NCI-H128 (cell line): Measurements from ENCODE around the gene ACTL8.
A peak's percentile ranks its signal among the peaks of the same experiment; 100 is the strongest.

Experiments
- DNase-seq: peaks from one replicate; lab custom pipeline; 2025; ENCODE audit not compliant: unreplicated experiment; lab: John Stamatoyannopoulos, UW

Gene ACTL8

DNA sequence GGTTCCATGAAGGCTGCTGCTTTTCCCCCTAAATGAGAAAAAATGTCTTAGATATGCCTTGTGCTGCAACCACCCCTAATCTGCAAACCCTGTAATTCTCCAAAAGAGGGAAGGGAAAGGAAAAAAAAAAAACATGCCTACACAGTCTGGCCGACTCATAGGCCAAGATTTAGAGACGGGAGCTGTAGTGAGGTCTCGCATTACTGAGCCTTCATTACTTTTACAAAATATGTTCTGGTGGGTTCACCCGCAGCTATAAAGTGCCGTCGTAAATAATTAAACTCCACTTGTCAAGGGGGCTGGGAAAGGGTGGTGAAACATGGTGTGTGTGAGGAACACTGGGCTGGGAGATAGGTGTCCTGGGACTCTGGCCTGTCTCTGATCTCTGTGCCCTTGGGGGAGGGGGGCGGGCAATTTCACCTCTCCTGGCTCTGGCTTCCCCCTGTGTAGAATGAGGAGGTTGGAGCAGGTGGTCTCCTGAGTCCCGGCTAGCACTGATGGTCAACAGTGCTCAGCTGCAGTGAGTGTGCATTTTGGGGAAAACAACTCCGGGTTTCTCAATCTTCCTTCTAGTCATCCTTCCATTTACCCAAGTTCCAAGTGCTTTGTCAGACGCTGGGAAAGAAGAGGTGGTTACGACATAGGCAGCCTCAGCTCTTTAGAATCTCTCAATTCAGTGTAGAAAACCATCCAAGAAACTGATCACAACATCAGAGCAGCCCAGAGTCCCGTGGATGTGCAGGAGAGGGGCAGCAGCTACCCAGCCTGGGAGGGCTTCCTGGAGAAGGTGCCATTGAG is 82.3 kb downstream of the ACTL8 start:
- no peak for DNase-seq

DNA sequence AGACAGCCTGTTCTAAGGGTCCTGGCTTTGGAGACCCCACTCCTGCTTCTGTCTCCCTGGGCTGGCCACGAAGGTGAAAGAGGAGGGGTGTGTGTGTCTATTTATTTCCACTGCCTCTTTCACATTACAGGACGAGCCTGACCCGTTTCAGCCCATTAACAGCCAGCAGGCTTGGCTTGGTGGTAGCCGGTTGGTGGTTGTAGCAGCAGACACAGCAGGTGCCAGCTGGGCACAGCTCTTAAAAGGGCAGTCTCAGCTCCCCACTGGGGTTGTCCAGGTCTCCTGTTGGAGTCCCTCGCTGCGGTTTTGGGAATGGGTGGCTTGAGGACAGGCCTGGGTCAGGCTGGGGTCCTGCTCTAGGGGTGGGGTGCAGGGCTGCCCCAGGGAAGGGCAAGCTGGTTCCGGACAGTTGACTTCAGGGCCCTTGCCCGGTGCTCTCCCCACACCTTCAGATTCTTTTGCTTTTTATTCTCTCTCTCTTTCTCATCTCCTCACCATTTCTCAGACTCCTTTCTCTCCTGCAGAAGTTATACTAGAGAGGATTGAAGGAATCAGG is 84.6 kb downstream of the ACTL8 start:
- DNase-seq: no peak

DNA sequence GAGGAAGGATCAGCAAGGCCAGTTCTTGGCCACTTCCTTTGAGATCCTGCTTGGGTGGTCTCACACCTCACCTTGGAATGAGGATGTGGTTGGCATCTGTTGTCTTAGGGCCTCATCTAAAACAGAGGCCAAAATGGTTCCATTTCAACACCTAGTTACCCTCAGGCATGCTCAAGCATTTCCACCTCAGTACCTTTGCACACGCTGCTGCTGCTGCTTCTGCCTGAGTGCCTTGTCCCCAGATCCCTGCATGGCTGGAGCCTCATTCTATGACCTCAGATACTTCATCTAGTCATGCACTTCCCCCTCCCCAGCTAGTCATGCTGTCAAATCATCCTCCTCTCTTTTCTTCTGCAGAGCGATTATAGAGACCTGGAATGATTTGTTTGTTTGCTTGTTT is 86.8 kb downstream of the ACTL8 start:
- no peak for DNase-seq

DNA sequence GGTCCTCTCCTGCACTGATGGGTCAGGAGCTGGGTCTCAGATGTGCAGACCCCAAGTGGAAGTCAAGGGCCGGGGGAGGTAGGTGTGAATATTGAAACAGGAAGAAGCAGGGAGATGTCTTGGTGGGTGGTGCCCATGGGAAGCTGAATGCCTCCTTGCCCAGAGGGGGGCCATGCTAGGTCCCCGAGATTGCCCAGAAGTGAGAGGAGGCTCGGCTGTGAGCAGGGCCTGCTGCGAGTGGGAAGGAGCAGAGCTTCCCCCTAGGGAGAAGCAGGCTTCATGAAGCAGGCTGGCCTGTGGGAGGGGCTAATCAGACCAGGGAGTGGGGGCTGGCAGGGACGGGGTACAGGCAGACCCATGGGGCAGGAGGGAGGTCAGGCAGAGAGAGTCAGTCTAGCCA is 87.6 kb downstream of the ACTL8 start:
- no peak for DNase-seq

DNA sequence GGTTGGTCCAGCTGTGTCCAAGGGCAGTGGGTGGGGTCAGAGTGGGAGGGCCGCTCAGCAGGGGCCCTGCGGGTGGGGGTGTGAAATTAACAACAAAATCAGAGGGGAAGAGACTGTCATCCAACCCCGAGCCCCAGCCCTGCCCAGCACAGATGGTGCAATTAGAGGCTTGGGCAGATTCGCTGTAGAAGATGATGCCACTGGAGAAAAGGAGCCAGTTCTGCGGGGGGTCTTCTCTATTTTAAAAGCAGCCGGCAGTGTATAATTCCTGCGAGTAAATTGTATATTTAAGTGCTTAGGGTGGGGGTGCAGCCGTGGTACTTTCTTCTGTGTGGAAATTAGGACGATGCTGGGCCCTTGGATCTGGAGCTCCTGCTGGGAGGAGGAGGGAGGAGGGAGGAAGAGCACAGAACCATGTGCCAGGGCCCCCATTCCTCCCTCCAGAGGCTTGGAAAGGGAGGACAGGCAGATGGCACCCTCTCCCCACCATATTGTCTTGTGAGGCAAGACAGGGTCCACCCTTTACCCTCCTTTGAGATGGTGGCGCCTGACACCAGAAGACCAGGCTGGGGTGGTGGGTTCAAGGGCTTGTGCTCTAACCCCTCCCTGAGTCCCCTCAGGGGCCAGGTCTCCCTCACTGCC is 89.2 kb downstream of the ACTL8 start:
- DNase-seq: no peak

DNA sequence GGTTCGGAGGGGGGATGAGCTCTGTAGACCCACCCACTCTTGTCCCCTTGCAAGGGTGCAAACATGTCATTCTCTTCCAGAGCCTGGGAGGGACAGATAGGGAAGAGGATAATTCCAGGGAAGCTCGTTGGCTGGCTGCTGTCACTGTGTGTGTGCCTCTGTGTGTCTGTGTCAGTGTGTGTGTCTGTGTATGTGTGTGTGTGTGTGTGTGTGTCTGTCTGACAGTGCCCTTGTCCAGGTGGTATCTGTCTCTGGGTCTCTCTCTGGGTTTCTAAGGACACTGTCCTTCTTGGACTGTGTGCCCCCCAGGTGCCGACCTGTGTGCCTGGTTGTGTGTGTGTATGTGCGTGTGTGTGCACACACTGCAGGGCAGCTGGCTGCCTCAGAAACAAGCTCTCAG is 90.5 kb downstream of the ACTL8 start:
- no peak for DNase-seq

DNA sequence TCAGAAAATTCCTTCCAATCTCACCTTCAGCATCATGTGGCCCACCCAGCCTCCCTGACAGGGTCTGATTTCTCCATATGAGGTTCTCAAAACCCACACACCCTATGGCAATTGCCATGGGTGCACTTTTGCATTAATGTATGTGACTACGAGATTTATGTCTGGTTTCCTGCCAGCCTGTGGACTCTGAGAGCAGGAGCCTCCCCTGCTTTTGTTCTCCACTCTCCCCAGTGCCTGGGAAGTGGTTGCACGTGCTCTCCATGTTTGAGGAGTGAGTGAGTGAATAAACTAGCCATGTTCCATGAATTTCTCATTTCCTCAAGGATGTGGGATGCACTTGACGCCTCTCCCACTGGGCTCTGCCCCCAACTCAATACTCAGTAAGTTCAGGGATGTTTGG is 91.2 kb downstream of the ACTL8 start:
- DNase-seq: no peak

DNA sequence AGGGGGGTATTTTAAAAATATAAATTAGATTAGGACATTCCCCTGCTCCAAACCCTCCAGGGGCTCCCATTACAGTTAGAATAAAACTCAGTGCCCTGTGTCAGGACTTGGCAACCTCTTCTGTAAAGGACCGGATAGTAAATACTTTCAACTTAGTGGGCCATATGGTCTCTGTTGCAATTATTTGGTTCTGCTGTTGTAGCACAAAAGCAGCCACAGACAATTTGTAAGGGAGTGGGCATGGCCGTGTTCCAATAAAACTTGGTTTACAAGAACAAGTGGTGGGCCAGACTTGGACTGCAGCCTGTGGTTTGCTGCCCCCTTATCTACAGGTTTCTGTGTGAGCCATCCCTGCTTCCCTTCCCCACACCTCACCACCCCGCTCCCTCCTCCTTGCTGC is 92.0 kb downstream of the ACTL8 start:
- no peak for DNase-seq

DNA sequence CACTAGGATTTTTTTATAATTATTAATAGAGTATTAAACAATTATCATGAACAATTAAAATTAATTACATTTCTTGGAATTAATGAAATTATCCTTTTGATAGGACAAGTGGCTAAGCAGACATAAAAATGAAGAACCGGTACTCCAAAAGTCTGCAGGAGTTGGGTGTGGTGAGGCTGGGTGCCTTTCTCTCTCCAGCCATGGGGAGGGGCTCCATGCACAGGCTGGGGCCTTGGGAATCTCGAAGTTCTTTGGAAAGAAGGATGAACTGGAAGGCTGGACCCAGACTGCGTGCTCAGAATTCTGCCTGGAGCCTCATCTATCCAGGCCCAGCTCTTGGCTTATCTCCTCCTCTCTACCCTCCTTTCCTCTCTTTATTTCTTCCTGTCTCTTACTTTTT is 94.1 kb downstream of the ACTL8 start:
- no peak for DNase-seq

DNA sequence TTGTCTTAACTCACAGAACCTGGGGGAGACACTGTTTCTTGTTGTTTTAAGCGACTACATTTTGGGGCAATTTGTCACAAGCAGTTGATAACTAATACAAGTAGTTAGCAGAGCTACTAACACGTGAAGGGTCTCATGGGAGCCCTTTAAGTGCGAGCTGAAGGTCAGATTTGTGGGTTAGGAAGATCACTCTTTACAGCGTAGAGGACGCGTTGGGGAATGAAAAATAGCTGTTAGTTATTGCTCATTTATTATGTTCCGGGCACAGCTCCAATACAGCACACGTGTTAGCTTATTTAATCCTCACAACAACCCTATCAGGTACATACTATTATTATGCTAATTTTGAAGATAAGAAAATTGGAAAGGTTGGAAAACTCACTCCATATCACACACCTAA is 95.9 kb downstream of the ACTL8 start:
- DNase-seq: no peak

DNA sequence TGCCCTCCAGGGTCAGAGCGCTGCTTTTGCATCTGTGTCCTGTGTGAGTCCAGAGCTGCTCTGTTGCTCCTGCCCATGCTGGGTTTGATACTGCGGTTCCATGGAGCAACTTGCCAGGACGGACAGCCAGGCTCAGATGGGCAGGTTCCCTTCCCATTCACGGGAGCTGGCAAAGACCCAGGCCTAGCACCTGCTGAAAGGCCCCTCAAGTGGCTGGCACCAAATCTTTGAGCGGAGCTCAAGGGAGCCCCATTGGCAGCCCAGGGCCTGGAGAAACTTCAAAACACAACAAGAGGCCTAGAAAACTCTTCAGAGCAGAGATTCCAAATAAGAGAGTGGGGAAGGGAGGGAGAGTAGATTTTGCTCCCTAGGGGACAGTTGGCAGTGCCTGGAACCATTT is 97.2 kb downstream of the ACTL8 start:
- no peak for DNase-seq

DNA sequence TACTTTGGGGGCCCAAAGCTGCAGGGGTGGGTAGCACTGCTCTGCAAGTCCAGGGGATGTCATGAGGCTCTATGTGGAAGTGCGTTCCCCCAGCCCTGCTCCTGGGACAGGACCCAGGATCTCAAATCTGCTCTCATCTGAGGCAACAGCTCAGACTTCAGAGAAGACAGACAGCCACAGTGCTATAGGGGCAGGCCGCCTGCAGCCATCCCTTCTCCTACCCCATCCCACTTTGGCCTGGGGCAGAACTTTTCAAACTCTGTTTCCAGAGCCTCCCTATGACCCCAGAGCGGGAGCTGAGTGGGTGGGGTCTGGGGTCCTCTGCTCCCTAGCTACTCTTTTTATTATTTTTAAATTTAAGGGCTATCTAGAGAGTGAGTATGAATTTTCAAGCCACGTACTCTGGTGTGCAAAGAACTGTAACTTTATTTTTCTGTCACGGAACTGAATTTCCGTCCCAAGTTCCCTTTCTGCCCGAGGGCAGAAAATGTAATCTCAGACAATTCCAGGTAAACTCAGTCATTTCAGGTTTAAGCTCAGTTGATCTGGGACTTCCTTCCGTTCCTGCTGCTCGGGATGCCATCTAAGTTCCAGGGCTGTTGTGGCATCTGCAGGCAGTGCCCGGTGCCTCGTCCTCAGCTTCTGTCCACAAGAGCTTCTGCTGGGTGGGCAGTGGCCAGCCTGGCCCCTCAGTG is 98.3 kb downstream of the ACTL8 start:
- DNase-seq: no peak

DNA sequence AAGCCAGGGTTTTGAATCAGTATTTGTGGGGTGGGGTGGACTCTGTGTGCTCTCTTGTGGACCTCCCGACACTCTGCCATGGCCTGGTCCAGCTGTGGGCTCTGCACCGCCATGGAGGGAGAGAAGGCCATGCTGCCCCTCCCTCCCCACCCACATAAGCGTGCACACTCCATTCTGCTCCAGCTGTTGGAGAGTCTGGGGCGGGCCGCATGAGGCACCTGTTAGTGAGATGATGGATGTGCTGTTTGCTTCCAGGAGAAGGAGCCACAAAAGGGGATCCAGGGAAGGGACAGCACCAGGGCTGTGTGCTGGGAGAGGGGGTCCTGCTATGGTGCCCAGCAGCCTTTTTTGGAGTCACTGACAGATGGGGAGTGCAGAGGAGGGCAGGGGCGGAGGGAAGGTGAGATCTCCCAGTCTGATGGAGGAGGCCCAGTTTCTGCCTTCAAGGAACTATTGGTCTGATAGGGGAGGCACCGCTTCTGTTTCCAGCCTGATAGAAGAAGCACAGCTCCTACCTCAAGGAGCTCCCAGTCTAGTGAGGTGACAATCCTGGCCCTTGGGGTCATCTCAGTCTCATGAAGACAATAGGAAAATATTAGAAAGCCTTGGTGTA is 101.5 kb downstream of the ACTL8 start:
- no peak for DNase-seq

DNA sequence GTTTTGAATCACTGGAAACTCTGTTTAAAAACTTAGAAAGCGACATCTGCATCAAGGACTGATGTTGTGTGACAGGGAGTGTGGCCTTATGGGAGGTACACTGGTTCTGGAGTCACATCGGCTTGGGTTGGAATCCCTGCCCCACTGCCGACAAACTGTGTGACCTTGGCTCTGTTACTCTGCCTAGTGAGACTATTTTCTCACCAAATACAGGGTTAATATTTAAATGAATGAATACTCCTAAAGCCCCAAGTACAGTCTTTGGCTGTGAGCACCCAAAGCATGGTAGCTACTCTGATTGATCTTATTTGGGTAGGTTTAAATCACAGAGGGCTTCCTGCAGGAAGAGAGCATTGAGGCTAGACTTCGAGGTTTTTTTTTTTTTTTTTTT is 102.0 kb downstream of the ACTL8 start:
- no peak for DNase-seq

DNA sequence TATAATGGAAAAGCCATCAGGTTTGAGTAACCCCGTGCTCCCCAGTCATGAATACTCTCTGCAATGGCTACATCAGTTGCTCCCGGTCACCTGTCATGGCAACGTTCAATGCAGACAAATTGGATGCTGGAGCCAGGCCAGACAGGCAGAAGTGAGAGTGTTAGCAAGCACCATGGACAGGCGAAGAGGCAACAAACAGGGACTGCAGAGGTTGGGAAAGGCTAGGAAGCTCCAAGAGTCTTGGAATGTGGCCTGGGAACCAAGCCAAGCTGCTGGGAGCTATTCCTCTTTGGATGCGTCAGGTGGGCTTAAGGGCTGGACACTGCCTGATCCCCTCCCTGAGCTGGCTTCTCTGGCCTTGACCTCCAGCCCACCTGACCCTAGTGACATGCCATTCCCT is 102.9 kb downstream of the ACTL8 start:
- no peak for DNase-seq

DNA sequence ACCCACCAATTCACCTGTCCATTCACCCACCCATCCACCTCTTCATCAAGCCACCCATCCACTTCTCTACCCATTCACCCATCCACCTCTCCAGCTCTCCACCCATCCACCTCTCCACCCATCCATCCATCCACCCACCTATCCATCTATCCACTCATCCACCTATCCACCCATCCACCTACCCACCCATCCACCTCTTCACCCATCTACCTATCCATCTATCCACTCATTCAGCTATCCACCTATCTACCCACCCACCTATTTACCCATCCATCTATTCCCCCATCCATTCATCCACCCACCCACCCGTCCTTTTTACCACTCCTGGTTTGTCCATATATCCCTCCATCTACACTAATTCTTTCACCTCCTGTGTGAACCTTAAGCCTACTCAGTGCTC is 105.7 kb downstream of the ACTL8 start:
- DNase-seq: no peak

DNA sequence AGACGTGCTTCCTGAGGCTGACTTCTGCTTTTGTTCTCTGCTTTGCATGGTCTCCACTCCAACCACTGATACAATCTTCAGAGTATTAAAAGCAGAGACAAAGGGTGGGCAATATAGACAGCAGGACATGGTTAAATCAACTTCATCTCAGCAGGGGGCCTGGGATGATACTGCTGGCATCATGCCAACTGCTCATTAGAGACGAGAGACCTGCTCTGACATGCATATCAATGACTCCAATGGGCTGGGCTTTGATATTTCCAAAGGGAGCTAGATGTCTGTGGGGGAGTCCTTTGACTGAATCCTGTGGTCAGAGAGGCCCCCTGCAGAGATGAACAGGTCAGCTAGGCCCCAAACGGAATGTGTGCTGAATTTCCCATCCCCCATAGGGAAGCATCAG is 106.6 kb downstream of the ACTL8 start:
- DNase-seq: peak; percentile 43

DNA sequence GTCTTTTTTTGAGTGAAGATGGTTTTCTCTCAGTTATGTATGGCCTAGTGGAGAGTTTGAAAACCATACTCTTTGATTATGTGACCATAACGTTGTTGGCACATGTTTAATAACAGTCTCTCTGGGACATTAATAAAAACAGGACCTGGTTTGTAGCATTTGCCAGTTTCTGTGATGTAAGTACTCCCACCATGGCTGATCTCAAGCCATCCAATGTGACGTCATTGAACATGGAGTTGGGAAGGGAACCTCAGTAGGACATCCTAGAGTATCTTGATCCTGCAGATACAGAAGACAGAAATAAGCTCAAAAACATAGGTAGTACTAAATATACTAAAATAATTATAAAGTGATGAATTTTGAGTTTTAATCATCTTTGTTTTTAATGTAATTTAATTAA is 107.0 kb downstream of the ACTL8 start:
- DNase-seq: no peak

DNA sequence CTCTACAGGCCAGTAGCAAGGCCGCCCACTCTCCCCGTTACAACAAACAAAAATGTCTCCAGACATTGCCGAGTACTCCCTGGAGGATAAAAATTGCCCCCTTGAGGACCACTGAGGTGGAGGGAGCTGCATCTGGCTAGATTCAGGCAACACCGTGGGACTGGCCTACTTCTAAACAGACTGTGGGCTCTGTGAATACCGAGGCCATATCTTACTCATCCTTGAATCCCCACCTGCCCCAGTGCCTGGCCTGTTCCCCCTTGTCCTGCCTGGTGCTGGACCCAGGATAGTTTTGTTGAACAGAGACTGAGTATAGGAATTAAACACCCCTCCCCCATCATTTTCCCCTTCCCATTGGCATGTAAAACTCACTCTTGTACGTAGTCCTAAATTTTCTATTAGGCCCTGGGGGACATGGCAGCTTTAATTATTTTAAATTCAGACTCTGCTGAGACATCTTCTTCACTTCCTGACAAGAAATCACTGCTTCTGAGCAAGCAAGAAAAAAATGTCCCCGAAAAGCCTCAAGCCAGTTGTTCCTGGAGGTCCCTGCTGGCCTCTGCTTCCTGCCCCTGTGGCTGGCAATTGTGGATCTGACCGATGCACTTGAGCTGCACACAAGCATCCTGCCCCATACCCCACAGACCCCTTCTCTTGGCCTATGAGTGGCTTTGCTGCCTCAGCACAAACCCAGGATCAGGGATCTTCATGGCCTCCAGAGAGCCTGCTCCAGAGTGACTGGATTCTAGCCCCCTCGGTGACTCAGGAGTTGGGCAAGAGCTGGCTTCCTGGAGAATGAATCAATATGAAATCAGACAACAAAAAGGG is 111.0 kb downstream of the ACTL8 start:
- DNase-seq: no peak

DNA sequence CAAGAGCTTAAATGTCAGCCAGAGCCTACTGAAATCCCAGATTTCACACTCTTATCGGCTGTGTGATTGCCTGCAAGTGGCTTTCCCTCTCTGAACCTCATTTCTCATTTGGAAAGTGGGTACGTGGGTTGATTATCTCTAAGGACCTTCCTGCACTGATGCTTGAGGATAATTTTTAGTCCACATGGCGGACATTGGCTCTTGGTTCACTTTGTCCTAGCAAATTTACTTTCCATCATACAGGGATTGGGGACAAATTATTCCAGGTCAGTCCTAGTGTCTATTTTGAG is 111.6 kb downstream of the ACTL8 start:
- DNase-seq: no peak

DNA sequence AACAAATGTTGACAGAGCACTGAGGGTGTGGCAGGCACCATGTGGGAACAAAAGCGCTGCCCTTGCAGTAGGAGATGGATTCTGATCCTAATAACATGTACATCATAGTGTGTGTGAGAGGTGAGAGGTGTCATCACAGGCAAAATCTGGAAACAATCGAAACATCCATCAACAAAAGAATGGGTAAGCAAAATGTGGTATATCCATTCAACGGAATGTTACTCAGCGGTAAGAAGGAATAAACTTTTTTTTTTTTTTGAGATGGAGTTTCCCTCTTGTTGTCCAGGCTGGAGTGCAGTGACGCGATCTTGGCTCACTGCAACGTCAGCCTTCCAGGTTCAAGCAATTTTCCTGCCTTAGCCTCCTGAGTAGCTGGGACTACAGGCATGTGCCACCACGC is 112.3 kb downstream of the ACTL8 start:
- no peak for DNase-seq
